AG09309 (cell line): ENCODE measurements around the gene ANTXRL.
"Not testable (repeated sequence)": the region's sequence is repeated elsewhere in the genome, so short reads cannot be mapped to it uniquely, and the experiment has no call there.

ENCODE experiments used
- DNase-seq: peaks from one replicate; pipeline ENCODE4 v3.0.0-alpha.2; 2010; ENCODE audit warnings: low read depth
- H3K4me3 ChIP-seq: 2 replicates; pipeline ENCODE4 v1.5.1; 2011; ENCODE audit warnings: mild to moderate bottlenecking, low read depth, low read length, moderate library complexity; ENCODE audit not compliant: control insufficient read depth
- CTCF ChIP-seq: IDR thresholded peaks from 2 replicates; pipeline ENCODE4 v1.5.1; 2011; ENCODE audit warnings: mild to moderate bottlenecking, low read depth, low read length, inconsistent platforms; ENCODE audit not compliant: insufficient read depth, control insufficient read depth; ENCODE audit errors: missing control alignments

The ANTXRL gene

DNA sequence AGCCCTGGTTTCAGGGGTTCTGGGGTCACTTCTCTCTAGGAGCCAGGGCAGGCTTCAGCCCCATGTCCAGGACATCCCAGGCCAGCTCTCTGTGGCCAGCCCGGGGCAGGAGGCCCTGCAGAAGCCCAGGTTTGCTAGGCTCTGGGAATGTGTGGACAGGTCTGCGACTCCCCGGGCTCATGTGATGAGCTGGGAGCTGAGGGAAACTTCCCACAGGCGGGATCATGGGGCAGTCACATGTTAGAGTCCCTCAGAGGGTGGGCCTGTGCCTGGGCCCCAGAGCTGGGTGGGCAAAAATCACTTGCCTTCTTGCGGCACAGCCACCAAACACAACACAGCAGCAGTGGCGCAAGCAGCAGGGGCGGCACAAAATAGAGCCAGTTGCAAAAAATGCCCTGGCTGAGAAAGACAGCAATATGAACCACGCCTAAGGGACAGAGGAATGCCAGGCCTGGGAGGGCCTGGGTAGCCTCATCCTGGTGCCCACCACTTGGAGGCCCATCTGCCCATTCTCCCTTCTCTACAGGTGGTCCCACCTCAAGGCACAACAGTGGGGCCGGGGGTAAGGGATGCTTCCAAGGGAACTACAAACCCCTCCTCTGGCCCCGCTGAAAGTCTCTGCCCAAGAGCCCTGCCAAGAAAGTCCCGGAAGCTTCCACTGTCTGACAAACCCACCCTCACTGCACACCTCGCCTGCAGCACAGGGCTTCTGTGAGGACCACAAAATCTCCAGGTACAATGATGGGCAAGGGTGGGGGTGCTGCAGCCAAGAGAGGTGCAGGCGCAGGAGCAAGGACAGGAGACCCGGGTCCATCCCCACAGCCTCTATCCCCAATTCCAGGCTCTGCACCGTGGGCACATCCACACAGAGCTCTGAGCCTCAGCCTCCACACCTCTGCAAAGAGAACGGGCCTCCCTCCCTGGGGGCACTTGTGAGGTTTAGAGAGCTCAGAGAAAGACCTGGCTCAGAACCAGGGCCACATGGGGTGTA lies 34.6 kb upstream of the ANTXRL start:
- no peak for DNase-seq
- no peak for TF ChIP-seq CTCF
- H3K4me3 ChIP-seq: no peak overlapping the region

- DNase-seq: no peak
- no peak for TF ChIP-seq CTCF
- H3K4me3 ChIP-seq: no peak overlapping the region
Observed at GRCh38 chr10:46253076-46254006, 33.5 kb upstream of the ANTXRL start.

- H3K4me3 ChIP-seq: no peak overlapping the region
- DNase-seq: no peak
- TF ChIP-seq CTCF: no peak
Observed at GRCh38 chr10:46254007-46254383, 32.8 kb upstream of the ANTXRL start.

DNA sequence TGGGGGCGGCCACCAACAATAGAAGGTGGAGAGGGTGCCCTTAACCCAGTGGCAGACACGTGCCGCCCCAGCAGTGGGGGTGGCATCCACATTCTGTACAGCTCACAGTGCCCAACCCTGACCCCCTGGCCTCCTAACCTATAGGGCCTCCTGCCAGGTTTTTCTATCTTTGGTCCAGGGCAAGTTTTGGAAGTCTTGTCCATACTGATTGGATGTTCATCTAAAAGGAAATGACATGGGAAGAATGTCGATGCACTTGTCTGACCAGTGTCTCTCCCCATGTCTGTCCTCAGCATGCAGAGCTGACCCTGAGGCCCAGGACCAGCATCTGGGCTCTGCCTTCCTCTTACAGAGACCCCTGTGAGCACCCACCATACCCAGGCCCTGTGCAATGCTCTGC lies 32.3 kb upstream of the ANTXRL start:
- no peak overlapping the region for H3K4me3 ChIP-seq
- no peak for TF ChIP-seq CTCF
- DNase-seq: no peak

GRCh38 chr10:46255210-46255609 lies 31.6 kb upstream of the ANTXRL start:
- DNase-seq: not testable (repeated sequence)

GRCh38 chr10:46255801-46256747 lies 30.7 kb upstream of the ANTXRL start:
- H3K4me3 ChIP-seq: no peak overlapping the region
- DNase-seq: no peak
- peak; percentile 46 for TF ChIP-seq CTCF

More at GRCh38 chr10:46255210-46255609, 31.6 kb upstream of the ANTXRL start:
- not testable (repeated sequence) for H3K4me3 ChIP-seq
